ENCODE results near the gene CYP2W1. TPM values are rescaled to one million over a fixed set of nuclear protein-coding genes. Genes with fewer than 3 reads are reported as not detected.

CYP2W1 gene
- total and polyA plus RNA-seq, 10 of the 15 experiments (the other 5 are each of a cell fraction or from before 2014, with no cell fraction given) = not detected

DNA sequence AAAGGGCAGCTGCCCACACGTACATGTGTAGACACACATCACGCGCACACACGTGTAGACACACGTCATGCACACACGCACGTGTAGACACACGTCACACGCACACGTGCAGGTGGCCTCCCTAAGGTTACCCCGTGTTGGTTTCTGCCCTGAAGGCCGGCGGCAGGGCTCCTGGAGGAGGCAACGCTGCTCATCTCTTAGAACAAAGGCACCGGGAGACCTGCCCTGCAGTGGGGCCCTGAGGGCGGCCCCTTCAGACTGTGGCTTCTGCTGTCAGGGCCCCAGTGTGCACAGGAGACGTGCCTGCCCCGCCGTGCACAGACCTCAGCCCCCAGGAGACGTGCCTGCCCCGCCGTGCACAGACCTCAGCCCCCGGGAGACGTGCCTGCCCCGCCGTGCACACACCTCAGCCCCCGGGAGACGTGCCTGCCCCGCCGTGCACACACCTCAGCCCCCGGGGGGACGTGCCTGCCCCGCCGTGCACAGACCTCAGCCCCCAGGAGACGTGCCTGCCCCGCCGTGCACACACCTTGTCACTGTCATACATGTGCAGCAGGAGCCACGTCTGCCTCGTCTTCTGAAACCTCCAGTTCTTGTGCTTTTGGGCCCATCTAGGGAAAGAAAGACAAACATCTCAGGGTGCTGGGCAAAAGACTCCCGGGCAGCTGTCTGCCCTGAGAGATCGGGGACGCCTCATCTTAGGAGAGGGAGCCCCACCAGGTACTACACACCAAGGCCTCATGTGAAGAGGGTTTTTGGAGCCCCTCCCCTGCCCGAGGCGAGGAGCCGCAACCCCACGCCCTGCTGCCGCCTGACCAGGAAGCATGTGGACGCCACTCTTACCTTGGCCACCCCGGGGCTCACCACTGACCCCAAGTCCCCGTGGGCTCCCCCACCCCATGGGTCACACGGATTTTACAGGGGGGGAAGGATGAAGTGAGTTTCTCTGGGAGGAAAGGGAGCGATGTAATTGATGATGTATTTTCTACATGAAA lies 17.3 kb downstream of the CYP2W1 start (continued):
- TF ChIP-seq BHLHE40 (IDR thresholded peaks at IDR 0.05; ENCODE audit: borderline replicate concordance in 1 of 2, low read depth in 2 of 2, low read length in 1 of 2) (peak; percentile 89 to 90), FOXM1 (IDR thresholded peaks at IDR 0.05; ENCODE audit: low read depth, low read length) (no peak), ESRRA (IDR thresholded peaks at IDR 0.05; ENCODE audit: low read length) (no peak), FOXK2 (IDR thresholded peaks at IDR 0.05) (no peak), POLR2AphosphoS2 (IDR thresholded peaks at IDR 0.05; ENCODE audit: low read depth, low read length) (0 out of 2 replicates have a peak, but pooled peaks have one; percentile 19), NFIC (IDR thresholded peaks at IDR 0.05; ENCODE audit: low read depth, low read length) (no peak), BRCA1 (IDR thresholded peaks at IDR 0.05; ENCODE audit: low read depth, low read length) (no peak), GATAD2B (conservative IDR thresholded peaks at IDR 0.05; ENCODE audit: low read depth) (no peak; the same call in 1 of the 2 replicates), ZBED1 (IDR thresholded peaks at IDR 0.05; ENCODE audit: borderline replicate concordance) (no peak), CEBPB (IDR thresholded peaks at IDR 0.05; ENCODE audit: borderline replicate concordance in 1 of 2, low read depth in 2 of 2, low read length in 2 of 2) (no peak), TCF7 (IDR thresholded peaks at IDR 0.05; ENCODE audit: borderline replicate concordance) (no peak), TAF1 (IDR thresholded peaks at IDR 0.05; ENCODE audit: borderline replicate concordance, low read depth, low read length) (no peak), RBBP5 (conservative IDR thresholded peaks at IDR 0.05) (no peak), ZNF384 (IDR thresholded peaks at IDR 0.05; ENCODE audit: borderline replicate concordance, low read depth, low read length) (no peak), RAD21 (IDR thresholded peaks at IDR 0.05; ENCODE audit: insufficient read depth, low read depth, low read length) (no peak), NFYB (IDR thresholded peaks at IDR 0.05; ENCODE audit: insufficient read depth, low read depth, low read length) (no peak), SMAD5 (IDR thresholded peaks at IDR 0.05; ENCODE audit: low read depth) (no peak), SMC3 (IDR thresholded peaks at IDR 0.05; ENCODE audit: borderline replicate concordance, low read length) (no peak), SIX5 (IDR thresholded peaks at IDR 0.05; ENCODE audit: low read depth, low read length, severe bottlenecking) (no peak), POLR2AphosphoS5 (IDR thresholded peaks at IDR 0.05; ENCODE audit: low read length) (no peak), RAD51 (IDR thresholded peaks at IDR 0.05) (no peak)
- TF ChIP-seq, protein P1, sequence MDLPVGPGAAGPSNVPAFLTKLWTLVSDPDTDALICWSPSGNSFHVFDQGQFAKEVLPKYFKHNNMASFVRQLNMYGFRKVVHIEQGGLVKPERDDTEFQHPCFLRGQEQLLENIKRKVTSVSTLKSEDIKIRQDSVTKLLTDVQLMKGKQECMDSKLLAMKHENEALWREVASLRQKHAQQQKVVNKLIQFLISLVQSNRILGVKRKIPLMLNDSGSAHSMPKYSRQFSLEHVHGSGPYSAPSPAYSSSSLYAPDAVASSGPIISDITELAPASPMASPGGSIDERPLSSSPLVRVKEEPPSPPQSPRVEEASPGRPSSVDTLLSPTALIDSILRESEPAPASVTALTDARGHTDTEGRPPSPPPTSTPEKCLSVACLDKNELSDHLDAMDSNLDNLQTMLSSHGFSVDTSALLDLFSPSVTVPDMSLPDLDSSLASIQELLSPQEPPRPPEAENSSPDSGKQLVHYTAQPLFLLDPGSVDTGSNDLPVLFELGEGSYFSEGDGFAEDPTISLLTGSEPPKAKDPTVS (IDR thresholded peaks at IDR 0.05; ENCODE audit: low read depth, low read length) = no peak
- TF ChIP-seq, protein P2, sequence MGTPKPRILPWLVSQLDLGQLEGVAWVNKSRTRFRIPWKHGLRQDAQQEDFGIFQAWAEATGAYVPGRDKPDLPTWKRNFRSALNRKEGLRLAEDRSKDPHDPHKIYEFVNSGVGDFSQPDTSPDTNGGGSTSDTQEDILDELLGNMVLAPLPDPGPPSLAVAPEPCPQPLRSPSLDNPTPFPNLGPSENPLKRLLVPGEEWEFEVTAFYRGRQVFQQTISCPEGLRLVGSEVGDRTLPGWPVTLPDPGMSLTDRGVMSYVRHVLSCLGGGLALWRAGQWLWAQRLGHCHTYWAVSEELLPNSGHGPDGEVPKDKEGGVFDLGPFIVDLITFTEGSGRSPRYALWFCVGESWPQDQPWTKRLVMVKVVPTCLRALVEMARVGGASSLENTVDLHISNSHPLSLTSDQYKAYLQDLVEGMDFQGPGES (IDR thresholded peaks at IDR 0.05) = no peak
- TF ChIP-seq, protein P3, sequence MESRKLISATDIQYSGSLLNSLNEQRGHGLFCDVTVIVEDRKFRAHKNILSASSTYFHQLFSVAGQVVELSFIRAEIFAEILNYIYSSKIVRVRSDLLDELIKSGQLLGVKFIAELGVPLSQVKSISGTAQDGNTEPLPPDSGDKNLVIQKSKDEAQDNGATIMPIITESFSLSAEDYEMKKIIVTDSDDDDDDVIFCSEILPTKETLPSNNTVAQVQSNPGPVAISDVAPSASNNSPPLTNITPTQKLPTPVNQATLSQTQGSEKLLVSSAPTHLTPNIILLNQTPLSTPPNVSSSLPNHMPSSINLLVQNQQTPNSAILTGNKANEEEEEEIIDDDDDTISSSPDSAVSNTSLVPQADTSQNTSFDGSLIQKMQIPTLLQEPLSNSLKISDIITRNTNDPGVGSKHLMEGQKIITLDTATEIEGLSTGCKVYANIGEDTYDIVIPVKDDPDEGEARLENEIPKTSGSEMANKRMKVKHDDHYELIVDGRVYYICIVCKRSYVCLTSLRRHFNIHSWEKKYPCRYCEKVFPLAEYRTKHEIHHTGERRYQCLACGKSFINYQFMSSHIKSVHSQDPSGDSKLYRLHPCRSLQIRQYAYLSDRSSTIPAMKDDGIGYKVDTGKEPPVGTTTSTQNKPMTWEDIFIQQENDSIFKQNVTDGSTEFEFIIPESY (IDR thresholded peaks at IDR 0.05) = no peak; the same call in 1 of the 2 replicates
- TF ChIP-seq, protein P4, sequence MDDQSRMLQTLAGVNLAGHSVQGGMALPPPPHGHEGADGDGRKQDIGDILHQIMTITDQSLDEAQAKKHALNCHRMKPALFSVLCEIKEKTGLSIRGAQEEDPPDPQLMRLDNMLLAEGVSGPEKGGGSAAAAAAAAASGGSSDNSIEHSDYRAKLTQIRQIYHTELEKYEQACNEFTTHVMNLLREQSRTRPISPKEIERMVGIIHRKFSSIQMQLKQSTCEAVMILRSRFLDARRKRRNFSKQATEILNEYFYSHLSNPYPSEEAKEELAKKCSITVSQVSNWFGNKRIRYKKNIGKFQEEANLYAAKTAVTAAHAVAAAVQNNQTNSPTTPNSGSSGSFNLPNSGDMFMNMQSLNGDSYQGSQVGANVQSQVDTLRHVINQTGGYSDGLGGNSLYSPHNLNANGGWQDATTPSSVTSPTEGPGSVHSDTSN (IDR thresholded peaks at IDR 0.05; ENCODE audit: insufficient replicate concordance, low read depth, low read length) = no peak
